Loucy (cell line): ENCODE measurements around the gene SGF29.

Experiments used
- CTCF ChIP-seq: fragments of 200-600 bp; sonication (generic); conservative IDR thresholded peaks from 2 replicates; pipeline ENCODE4 v1.5.1; 2014; ENCODE audit warnings: mild to moderate bottlenecking, antibody characterized with exemption, low read length
- EZH2phosphoT487 ChIP-seq: fragments of 200-600 bp; IDR thresholded peaks from 2 replicates; pipeline ENCODE4 v1.6.1; 2018; ENCODE audit warnings: antibody characterized with exemption, mild to moderate bottlenecking, moderate library complexity, borderline replicate concordance

- TF ChIP-seq CTCF (no peak), EZH2phosphoT487 (no peak)
Measured at GRCh38 chr16:28596115-28596630, 42.5 kb downstream of the SGF29 start.
